ENCODE results near the gene DPEP1. TPM values are rescaled to one million over a fixed set of nuclear protein-coding genes. Genes with fewer than 3 reads are reported as not detected.

Gene DPEP1
- total and polyA plus RNA-seq, 4 donors = 0.26 to 8.9 (median 0.95) TPM

GRCh38 chr16:89621136-89621697 is 7.8 kb downstream of the DPEP1 start:
- peaks cover 0 to 2% (median 0%) of the 10 kb centered on the region in 4 donors for H3K9me3 ChIP-seq (ENCODE audit: control insufficient read depth in 4 of 4, insufficient read depth in 3 of 4, low read length in 3 of 4)
- no peak overlapping the region for H3K27ac ChIP-seq (ENCODE audit: low read depth in 1 of 2, low read length in 1 of 2)
- 83 to 88% methylated on average over 14 to 18 of the region's 18 CpGs for WGBS, 2 donors
- no peak overlapping the region for H3K4me3 ChIP-seq
- peaks cover 0 to 15% (median 3%) of the 10 kb centered on the region in 5 donors for H3K4me1 ChIP-seq (ENCODE audit: control insufficient read depth in 5 of 5, insufficient read depth in 5 of 5, low read length in 5 of 5)
- DNase-seq (no peak), ATAC-seq (ENCODE audit: insufficient read depth, low FRiP score) (no peak)
- no peak for TF ChIP-seq CTCF (IDR thresholded peaks at IDR 0.05; ENCODE audit: control extremely low read depth, extremely low read depth)
- H3K9ac ChIP-seq (ENCODE audit: insufficient read depth in 1 of 2, low read length in 2 of 2) = no peak overlapping the region
- no peaks in the 10 kb centered on the region for H3K36me3 ChIP-seq (ENCODE audit: control insufficient read depth in 4 of 4, insufficient read depth in 4 of 4, low read length in 4 of 4)
- H3K27me3 ChIP-seq (ENCODE audit: control insufficient read depth in 3 of 3, insufficient read depth in 3 of 3, low read length in 2 of 3) = peaks cover 0 to 3% (median 2%) of the 10 kb centered on the region in 3 donors

GRCh38 chr16:89621698-89622409 is 8.4 kb downstream of the DPEP1 start:
- Histone ChIP-seq H3K4me1 (ENCODE audit: control insufficient read depth in 5 of 5, insufficient read depth in 5 of 5, low read length in 5 of 5) (peaks cover 0 to 15% (median 3%) of the 10 kb centered on the region in 5 donors), H3K27ac (ENCODE audit: low read depth in 1 of 2, low read length in 1 of 2) (no peak overlapping the region), H3K27me3 (ENCODE audit: control insufficient read depth in 3 of 3, insufficient read depth in 3 of 3, low read length in 2 of 3) (peaks cover 0 to 3% (median 2%) of the 10 kb centered on the region in 3 donors), H3K4me3 (no peak overlapping the region), H3K36me3 (ENCODE audit: control insufficient read depth in 4 of 4, insufficient read depth in 4 of 4, low read length in 4 of 4) (no peaks in the 10 kb centered on the region), H3K9ac (ENCODE audit: insufficient read depth in 1 of 2, low read length in 2 of 2) (no peak overlapping the region), H3K9me3 (ENCODE audit: control insufficient read depth in 4 of 4, insufficient read depth in 3 of 4, low read length in 3 of 4) (peaks cover 0 to 2% (median 0%) of the 10 kb centered on the region in 4 donors)
- ATAC-seq (ENCODE audit: insufficient read depth, low FRiP score) (no peak), DNase-seq (no peak)
- no peak for TF ChIP-seq CTCF (IDR thresholded peaks at IDR 0.05; ENCODE audit: control extremely low read depth, extremely low read depth)
- 80 to 87% methylated on average over 32 of the region's 32 CpGs for WGBS, 2 donors

- 43 to 48% methylated on average over 28 of the region's 28 CpGs for WGBS, 2 donors
- Histone ChIP-seq H3K4me1 (ENCODE audit: control insufficient read depth in 5 of 5, insufficient read depth in 5 of 5, low read length in 5 of 5) (peaks cover 0 to 11% (median 1%) of the 10 kb centered on the region in 5 donors), H3K36me3 (ENCODE audit: control insufficient read depth in 4 of 4, insufficient read depth in 4 of 4, low read length in 4 of 4) (no peaks in the 10 kb centered on the region), H3K4me3 (no peak overlapping the region), H3K27ac (ENCODE audit: low read depth in 1 of 2, low read length in 1 of 2) (peak overlapping the region in 1 of 2 donors; percentile 71), H3K9me3 (ENCODE audit: control insufficient read depth in 4 of 4, insufficient read depth in 3 of 4, low read length in 3 of 4) (no peaks in the 10 kb centered on the region), H3K27me3 (ENCODE audit: control insufficient read depth in 3 of 3, insufficient read depth in 3 of 3, low read length in 2 of 3) (peaks cover 0 to 3% (median 2%) of the 10 kb centered on the region in 3 donors), H3K9ac (ENCODE audit: insufficient read depth in 1 of 2, low read length in 2 of 2) (no peak overlapping the region)
- TF ChIP-seq CTCF (IDR thresholded peaks at IDR 0.05; ENCODE audit: control extremely low read depth, extremely low read depth) = no peak
- DNase-seq (peak in 2 of 3 donors; percentile 21 to 45), ATAC-seq (ENCODE audit: insufficient read depth, low FRiP score) (no peak)
Measured at GRCh38 chr16:89623511-89624261, 10.2 kb downstream of the DPEP1 start.
